UCSD-AML1 (cell line): Measurements from ENCODE around the gene TSSK2.

Source experiments
- DNase-seq: peaks from one replicate; lab custom pipeline; 2025; ENCODE audit not compliant: unreplicated experiment; lab: John Stamatoyannopoulos, UW

Gene TSSK2

GRCh38 chr22:19122752-19123492 is 8.2 kb upstream of the TSSK2 start:
- no peak for DNase-seq

GRCh38 chr22:19123936-19124335 is 7.2 kb upstream of the TSSK2 start:
- no peak for DNase-seq

GRCh38 chr22:19124377-19124776 is 6.7 kb upstream of the TSSK2 start:
- DNase-seq, result no peak

GRCh38 chr22:19125011-19125410 is 6.1 kb upstream of the TSSK2 start:
- no peak for DNase-seq

GRCh38 chr22:19125474-19126308 is 5.4 kb upstream of the TSSK2 start:
- DNase-seq, result no peak

GRCh38 chr22:19126309-19127273 is 4.5 kb upstream of the TSSK2 start:
- DNase-seq, result no peak

GRCh38 chr22:19127329-19128008 is 3.6 kb upstream of the TSSK2 start:
- DNase-seq, result no peak

GRCh38 chr22:19128009-19128401 is 3.1 kb upstream of the TSSK2 start:
- DNase-seq, result no peak

GRCh38 chr22:19128946-19129727 is 2.0 kb upstream of the TSSK2 start:
- no peak for DNase-seq

GRCh38 chr22:19129871-19130270 is 1.2 kb upstream of the TSSK2 start:
- no peak for DNase-seq

GRCh38 chr22:19131685-19132015 is 542 bp downstream of the TSSK2 start:
- DNase-seq, result no peak

GRCh38 chr22:19132153-19132552 is 1.0 kb downstream of the TSSK2 start:
- DNase-seq, result no peak

GRCh38 chr22:19132693-19133400 is 1.7 kb downstream of the TSSK2 start:
- no peak for DNase-seq

GRCh38 chr22:19133561-19133960 is 2.5 kb downstream of the TSSK2 start:
- DNase-seq, result no peak

- no peak for DNase-seq
These were observed 3.2 kb downstream of the TSSK2 start for GRCh38 chr22:19134176-19134831.

GRCh38 chr22:19134874-19135273 is 3.8 kb downstream of the TSSK2 start:
- no peak for DNase-seq

- no peak for DNase-seq
These were observed 5.8 kb downstream of the TSSK2 start for GRCh38 chr22:19136915-19137314.

- DNase-seq, result no peak
These were observed 6.5 kb downstream of the TSSK2 start for GRCh38 chr22:19137384-19138216.
